Spleen (tissue), 11 donors: ENCODE results near the gene TRIM36. TPM values are rescaled to one million over a fixed set of nuclear protein-coding genes. Genes with fewer than 3 reads are reported as not detected.

Source experiments
- DNase-seq: peaks from one replicate; pipeline ENCODE4 v3.0.0-alpha.2; 2020
- H3K27ac ChIP-seq, 8 donors: fragments of 200-600 bp; sonication (generic) in 7 of 8; 1 replicate in 4 of 8; 2 replicates in 4 of 8; pipeline versions ENCODE4 v1.5.0 to v1.8.0; 2016 to 2021; ENCODE audit warnings: inconsistent platforms in 4 of 8, mild to moderate bottlenecking in 4 of 8, moderate library complexity in 1 of 8
- H3K27me3 ChIP-seq, 7 donors: fragments of 200-600 bp; sonication (generic) in 6 of 7; replicated peaks in 1 of 7; 1 replicate in 4 of 7; 2 replicates in 3 of 7; pipeline versions ENCODE4 v1.5.0 to v1.8.0; 2016 to 2021; ENCODE audit warnings: inconsistent platforms in 3 of 7, mild to moderate bottlenecking in 1 of 7
- H3K36me3 ChIP-seq, 6 donors: fragments of 200-600 bp; sonication (generic) in 5 of 6; 1 replicate in 4 of 6; 2 replicates in 2 of 6; pipeline versions ENCODE4 v1.5.0 to v1.8.0; 2016 to 2021; ENCODE audit warnings: inconsistent platforms in 2 of 6
- H3K4me1 ChIP-seq, 6 donors: fragments of 200-600 bp; sonication (generic) in 5 of 6; 1 replicate in 3 of 6; 2 replicates in 3 of 6; pipeline versions ENCODE4 v1.5.0 to v1.8.0; 2016 to 2021; ENCODE audit warnings: inconsistent platforms in 3 of 6
- H3K4me3 ChIP-seq, 8 donors: fragments of 200-600 bp; sonication (generic) in 7 of 8; 1 replicate in 4 of 8; 2 replicates in 4 of 8; pipeline versions ENCODE4 v1.5.0 to v1.8.0; 2016 to 2021; ENCODE audit warnings: inconsistent platforms in 4 of 8, mild to moderate bottlenecking in 4 of 8, moderate library complexity in 2 of 8
- H3K9me3 ChIP-seq, 8 donors: fragments of 200-600 bp; sonication (generic) in 7 of 8; 1 replicate in 4 of 8; 2 replicates in 4 of 8; pipeline versions ENCODE4 v1.5.0 to v1.8.0; 2016 to 2021; ENCODE audit warnings: inconsistent platforms in 4 of 8
- CTCF ChIP-seq, 11 experiments: fragments of 200-600 bp in 7 of 11; fragments of 450-650 bp in 4 of 11; sonication (generic) in 4 of 11; IDR thresholded peaks in 8 of 11; conservative IDR thresholded peaks in 3 of 11; 1 replicate in 7 of 11; 2 replicates in 4 of 11; pipeline versions ENCODE4 v1.4.0 to v1.8.0; 2016 to 2021; ENCODE audit warnings: antibody characterized with exemption in 11 of 11, inconsistent platforms in 4 of 11, mild to moderate bottlenecking in 1 of 11
- POLR2A ChIP-seq, 3 donors: fragments of 450-650 bp; IDR thresholded peaks; one replicate each; pipeline ENCODE4 v1.5.1; 2017; ENCODE audit warnings: antibody characterized with exemption in 3 of 3, mild to moderate bottlenecking in 1 of 3
- POLR2AphosphoS5 ChIP-seq, 3 donors: sonication (generic); formaldehyde crosslinking; IDR thresholded peaks; one replicate each; pipeline ENCODE4 v1.5.1; 2017; ENCODE audit warnings: antibody characterized with exemption in 3 of 3
- WGBS, 5 donors: extraction: QIAGEN DNeasy Blood & Tissue Kit in 3 of 5; methylation state at CpG; one replicate each; pipeline versions ENCODE4 v1.1.5 to v1.1.7; 2013 to 2018; 5-methylcytosine and 5-hydroxymethylcytosine counted together
- intact Hi-C: fragments of 100-400 bp; cut with DNase I; formaldehyde crosslinking; loops from one replicate; pipeline ENCODE4 v1.15.0; 2023; ENCODE audit warnings: low total_unique reads
- polyA plus RNA-seq, 3 donors: library from polyadenylated mRNA; stranded (reverse); fragments of 200-250 nt; gene quantifications; one replicate each; pipeline ENCODE4 v1.2.1, GENCODE V29; 2013
- total RNA-seq, 7 donors: library from RNA; depleted of rRNA in 3 of 7; stranded (reverse); fragments of >200 nt in 3 of 7; fragmentation: NEBNext Ultra II Directional in 4 of 7; extraction: Animal tissue kit (Norgen Biotek cat#: 25700) in 4 of 7; gene quantifications; one replicate each; pipeline versions ENCODE4 v1.1.0 to v1.2.1, GENCODE V29; 2016 to 2021
- donor health status: healthy with polysubstance abuse.
- donor health status: DM: no; HTN: no; CAD: no; lungs with moderate emphysema.
- donor health status: DM: no; HTN: no; CAD: no.
- donor health status: Bipolar disorder and iron deficiency.
- donor health status: healthy.
- donor health status: DM: no; HTN: no; CAD: no.
- donor health status: DM: yes; HTN: yes; CAD: no.

The TRIM36 gene
- total and polyA plus RNA-seq, 10 donors: 0.18 to 6.3 (median 1.6) TPM

- no peak for DNase-seq
- Histone ChIP-seq H3K4me1 (peaks cover 10 to 23% (median 18%) of the 10 kb centered on the region in 6 donors), H3K27me3 (peaks cover 18 to 100% (median 64%) of the 10 kb centered on the region in 7 donors), H3K27ac (no peak overlapping the region), H3K36me3 (no peaks in the 10 kb centered on the region), H3K4me3 (peak overlapping the region in 6 of 8 donors; percentile 37 to 74 (median 50)), H3K9me3 (no peaks in the 10 kb centered on the region)
- WGBS, 5 donors: 21 to 27% (median 23%) methylated on average over 27 to 30 of the region's 30 CpGs
- intact Hi-C loops: no loop called here
- TF ChIP-seq POLR2AphosphoS5 (IDR thresholded peaks at IDR 0.05): no peak
- TF ChIP-seq POLR2A (IDR thresholded peaks at IDR 0.05): no peak
- no peak for TF ChIP-seq CTCF (IDR thresholded peaks at IDR 0.05 in 8 of 11, conservative IDR thresholded peaks at IDR 0.05 in 3 of 11)
Measured at GRCh38 chr5:115179030-115179393, 9.3 kb upstream of the TRIM36 start.

- intact Hi-C loops: no loop called here
- WGBS, 5 donors: 9 to 16% (median 11%) methylated on average over 16 of the region's 16 CpGs
- H3K4me1 ChIP-seq: peaks cover 16 to 33% (median 21%) of the 10 kb centered on the region in 6 donors
- H3K9me3 ChIP-seq: peaks cover 0 to 20% (median 16%) of the 10 kb centered on the region in 8 donors
- peak overlapping the region; percentile 78 to 94 (median 86) for H3K4me3 ChIP-seq
- H3K36me3 ChIP-seq: no peaks in the 10 kb centered on the region
- no peak for DNase-seq
- peaks cover 0 to 100% (median 36%) of the 10 kb centered on the region in 7 donors for H3K27me3 ChIP-seq
- H3K27ac ChIP-seq: no peak overlapping the region
- TF ChIP-seq POLR2AphosphoS5 (IDR thresholded peaks at IDR 0.05): no peak
- no peak for TF ChIP-seq POLR2A (IDR thresholded peaks at IDR 0.05)
- no peak for TF ChIP-seq CTCF (IDR thresholded peaks at IDR 0.05 in 8 of 11, conservative IDR thresholded peaks at IDR 0.05 in 3 of 11)
Measured at GRCh38 chr5:115170929-115171510, 1.3 kb upstream of the TRIM36 start.

- Histone ChIP-seq H3K9me3 (peaks cover 0 to 27% (median 22%) of the 10 kb centered on the region in 8 donors), H3K4me3 (peak overlapping the region; percentile 78 to 94 (median 86)), H3K36me3 (no peaks in the 10 kb centered on the region), H3K4me1 (peaks cover 16 to 33% (median 21%) of the 10 kb centered on the region in 6 donors), H3K27ac (peak overlapping the region in 3 of 8 donors; percentile 36 to 54 (median 43)), H3K27me3 (peaks cover 0 to 100% (median 36%) of the 10 kb centered on the region in 7 donors)
- peak; percentile 85 for DNase-seq
- TF ChIP-seq POLR2A (IDR thresholded peaks at IDR 0.05): no peak
- TF ChIP-seq POLR2AphosphoS5 (IDR thresholded peaks at IDR 0.05): no peak
- no peak for TF ChIP-seq CTCF (IDR thresholded peaks at IDR 0.05 in 8 of 11, conservative IDR thresholded peaks at IDR 0.05 in 3 of 11)
- WGBS, 5 donors: 0 to 2% (median 1%) methylated on average over 31 to 69 of the region's 69 CpGs
- intact Hi-C loops: no loop called here
Measured at GRCh38 chr5:115170134-115170928, 623 bp upstream of the TRIM36 start.
